GM19238 (cell line): ENCODE results near the gene PRKAG2.
"Not testable (repeated sequence)": the region's sequence is repeated elsewhere in the genome, so short reads cannot be mapped to it uniquely, and the experiment has no call there.

ENCODE experiments used
- DNase-seq: peaks from one replicate; pipeline ENCODE4 v3.0.0; 2011; ENCODE audit warnings: low spot score; ENCODE audit not compliant: insufficient read length

PRKAG2 gene

DNA sequence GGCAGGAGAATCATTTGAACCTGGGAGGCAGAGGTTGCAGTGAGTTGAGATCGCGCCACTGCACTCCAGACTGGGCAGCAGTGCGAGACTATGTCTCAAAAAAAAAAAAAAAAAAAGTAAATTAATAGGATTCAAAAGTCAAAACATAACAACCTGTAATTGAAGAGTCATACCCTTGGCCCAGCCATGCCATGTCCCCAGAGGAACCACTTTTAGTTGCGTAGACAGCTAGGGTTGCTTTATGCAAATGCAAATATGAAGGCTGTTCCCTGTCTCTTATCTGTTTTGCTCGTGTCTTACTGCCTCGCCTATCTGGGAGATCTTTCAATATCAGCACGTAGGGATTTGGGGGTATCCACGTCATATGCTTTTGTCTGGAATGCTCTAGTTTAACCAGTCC is 73.1 kb downstream of the PRKAG2 start:
- no peak for DNase-seq

DNA sequence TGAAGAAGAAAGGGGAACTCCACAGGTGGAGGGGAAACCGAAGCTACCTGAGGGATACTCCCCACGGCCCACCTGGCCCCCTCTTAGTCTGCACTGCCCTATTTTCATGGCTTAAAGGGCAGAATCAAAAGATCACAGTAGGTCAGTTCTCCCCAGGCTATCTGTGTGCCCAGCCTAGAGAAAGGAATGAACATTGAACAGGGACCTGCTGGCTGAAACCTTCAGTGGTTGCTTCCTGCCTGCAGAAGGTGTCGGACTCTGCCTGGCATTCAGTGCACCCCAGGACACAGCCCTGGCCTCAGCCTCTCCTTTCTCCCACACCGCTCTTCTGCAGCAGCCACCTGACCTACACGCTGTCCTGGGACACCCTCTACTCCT is 74.5 kb downstream of the PRKAG2 start:
- no peak for DNase-seq

GRCh38 chr7:151801782-151802468 is 75.0 kb downstream of the PRKAG2 start:
- DNase-seq: no peak

DNA sequence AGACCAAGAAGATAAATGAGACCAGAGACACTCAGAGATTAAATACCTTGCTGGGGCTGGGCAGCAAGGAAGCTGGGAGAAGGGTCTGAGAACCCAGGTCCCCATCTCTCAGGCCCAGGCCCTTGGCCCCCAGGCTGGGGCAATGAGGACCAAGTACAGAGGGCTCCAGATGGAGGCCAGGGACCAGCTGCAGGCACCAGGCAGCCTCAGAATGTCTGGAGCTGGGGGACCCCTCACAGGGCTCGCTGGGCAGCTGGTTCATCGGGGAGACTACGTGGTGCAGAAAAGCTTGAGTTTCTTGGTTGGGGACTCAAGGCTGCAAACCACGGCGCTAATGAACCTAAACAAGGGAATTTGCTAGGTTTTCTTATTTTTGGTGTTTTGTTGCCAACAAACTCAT is 75.6 kb downstream of the PRKAG2 start:
- no peak for DNase-seq

GRCh38 chr7:151800861-151801260 is 76.1 kb downstream of the PRKAG2 start:
- no peak for DNase-seq

DNA sequence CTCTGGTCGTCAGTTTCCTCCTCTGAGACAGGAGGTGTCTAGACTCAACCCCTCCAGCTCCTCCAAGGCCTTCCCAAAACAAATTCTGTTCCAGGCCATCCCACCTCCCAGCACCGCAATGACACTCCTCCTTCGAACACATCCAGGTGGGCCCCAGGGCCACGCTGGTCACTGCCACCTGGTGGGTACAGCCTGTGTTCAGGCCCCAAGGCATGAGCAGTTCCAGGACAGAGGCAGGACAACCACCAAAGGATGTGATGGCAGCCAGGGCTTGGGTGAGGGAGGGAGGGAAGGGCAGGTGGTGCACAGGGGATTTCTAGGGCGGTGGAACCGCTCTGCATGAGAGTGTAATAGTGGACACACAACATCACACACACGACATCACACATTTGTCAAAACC is 76.5 kb downstream of the PRKAG2 start:
- no peak for DNase-seq

DNA sequence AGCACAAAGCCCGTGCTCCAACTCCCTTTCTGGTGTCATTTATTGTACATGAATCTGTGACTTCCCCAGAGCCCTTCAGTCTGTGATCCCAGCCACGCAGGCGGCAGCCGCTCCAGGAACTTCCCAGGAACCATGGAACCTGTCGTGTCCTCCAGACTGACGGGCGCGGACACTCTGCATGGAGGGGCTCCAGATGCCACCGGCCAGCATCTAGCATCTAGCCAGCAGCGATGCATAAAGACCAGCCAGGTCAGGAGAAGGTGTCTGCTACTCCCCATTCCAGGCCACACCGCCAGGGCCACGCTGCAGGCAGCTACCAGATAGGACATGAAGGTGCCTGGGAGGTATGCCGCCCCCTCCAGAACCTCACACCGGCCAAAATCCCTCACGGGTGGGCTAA is 77.4 kb downstream of the PRKAG2 start:
- DNase-seq: no peak

DNA sequence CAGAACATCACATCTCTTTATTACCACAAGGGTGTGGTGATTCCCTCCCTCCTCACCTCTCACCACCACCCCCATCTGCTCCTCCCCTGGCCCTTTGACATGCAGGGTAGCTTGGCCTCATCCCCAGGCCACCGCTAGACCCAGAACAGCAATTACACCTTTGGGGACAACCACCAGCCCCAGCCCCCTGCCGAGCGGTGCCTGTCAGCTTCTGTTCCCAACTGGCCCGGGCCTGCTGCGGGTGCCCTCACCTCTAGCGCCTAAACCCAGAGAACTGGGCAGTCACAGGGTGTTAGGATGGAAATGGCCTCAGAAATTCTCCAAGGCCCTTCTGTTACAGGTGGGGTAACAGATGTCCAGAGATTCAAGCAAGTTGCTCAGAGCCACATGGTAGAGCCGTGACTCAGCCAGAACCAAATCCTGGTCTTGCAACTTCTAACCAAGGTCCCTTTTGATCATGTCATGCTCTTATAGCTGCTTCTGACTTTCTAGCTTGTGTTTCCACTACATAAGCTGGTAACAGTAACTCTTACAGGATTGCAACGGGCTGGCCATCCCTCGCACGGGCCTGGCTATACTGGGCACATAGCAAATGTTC is 78.0 kb downstream of the PRKAG2 start:
- no peak for DNase-seq

- DNase-seq: not testable (repeated sequence)
Observed at GRCh38 chr7:151797667-151798307, 79.1 kb downstream of the PRKAG2 start.

DNA sequence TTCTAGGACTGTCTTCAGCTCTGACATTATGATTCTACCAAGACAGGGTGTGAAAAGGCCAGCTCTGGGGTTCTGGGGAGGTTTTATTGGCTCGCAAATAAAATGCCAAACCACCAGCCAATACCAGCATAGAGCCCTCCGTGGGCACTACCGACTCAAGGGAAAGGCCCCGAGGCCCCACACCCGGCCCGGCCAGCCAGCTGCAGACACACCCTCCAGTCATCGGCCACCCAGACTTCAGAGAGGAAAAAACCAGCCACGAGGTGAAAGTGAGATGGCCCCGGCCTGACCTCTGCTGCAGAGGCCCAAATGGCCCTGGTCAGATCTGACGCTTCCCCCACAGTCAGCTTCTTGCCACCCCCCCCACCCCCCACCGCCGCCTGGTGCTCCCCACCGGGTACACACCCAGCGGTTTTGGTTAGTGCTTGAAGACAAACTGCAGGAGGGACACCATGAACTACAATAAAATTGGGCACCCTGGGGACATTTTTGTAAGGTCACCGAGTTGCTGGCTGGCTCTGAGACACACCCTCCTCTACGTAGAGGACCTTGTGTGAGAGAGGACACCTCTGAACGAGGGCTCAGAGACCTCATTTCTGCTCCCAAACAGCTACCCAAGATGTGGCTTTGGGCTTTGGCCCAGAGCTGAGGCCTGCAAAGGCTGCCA is 79.9 kb downstream of the PRKAG2 start:
- no peak for DNase-seq

DNA sequence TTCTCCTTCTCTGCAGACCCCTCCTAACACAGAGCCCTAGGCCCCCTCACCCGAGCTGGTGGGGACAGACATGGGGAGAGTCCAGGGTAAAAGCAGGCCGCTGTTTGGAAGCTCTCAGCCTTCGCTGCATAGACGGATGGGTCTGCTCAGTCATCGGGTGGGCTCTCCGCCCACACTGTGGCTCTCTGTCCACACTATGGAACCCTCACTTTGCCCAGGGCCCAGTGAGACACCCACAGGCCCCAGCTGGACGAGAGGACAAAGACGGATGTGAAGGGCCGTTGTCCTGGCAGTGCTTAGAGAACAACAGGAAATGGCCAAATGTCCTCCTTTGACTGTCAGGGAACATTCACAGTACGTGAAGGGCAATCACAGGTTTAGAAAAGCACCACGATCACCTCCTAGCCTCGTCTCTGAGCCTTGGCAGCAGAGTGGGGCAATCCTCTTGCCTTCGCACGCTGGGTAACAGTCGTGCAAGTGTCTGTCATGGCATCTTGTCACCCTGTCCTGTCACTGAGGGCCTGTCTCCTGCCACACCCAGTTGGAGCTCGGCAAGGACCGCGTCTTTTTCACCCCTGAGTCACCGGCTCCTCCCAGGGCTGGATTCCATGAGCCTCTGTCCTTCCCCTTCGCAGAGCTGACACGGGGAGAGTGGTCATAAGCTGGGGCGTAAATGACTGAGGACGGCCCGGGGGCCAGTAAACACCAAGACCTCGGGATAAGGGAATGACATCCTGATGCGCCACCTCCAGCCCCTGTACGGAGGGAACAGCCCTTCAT is 80.6 kb downstream of the PRKAG2 start:
- no peak for DNase-seq

DNA sequence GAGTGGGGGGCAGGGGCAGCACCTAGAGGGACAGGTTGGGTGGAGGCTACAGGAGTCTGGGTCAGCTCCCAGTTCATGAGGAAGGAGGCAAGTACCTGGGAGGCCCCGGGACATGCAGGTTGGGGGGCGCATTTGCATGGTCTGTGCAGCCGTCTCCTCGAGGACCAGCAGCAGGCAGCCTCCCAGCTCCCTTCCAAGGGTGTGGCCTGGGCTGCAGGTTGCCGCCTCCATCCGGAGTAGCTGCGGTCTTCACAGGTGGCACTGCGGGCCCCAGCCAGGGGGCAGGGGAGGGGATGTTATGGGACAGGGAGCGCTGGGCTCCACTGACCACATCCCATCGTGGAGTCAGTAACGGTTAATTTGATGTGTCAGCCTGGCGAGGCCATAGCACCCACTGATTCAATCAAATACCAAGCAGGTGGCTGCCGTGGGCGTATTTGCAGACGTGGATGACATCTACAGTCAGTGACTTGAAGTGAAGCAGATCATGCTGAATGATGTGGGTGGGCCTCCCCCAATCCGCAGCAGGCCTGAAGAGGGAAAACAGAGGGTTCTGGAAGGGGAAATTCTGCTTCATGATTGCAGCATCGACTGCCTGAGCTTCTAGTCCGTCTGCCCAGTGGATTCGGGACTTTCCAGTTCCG is 81.6 kb downstream of the PRKAG2 start:
- DNase-seq: no peak

DNA sequence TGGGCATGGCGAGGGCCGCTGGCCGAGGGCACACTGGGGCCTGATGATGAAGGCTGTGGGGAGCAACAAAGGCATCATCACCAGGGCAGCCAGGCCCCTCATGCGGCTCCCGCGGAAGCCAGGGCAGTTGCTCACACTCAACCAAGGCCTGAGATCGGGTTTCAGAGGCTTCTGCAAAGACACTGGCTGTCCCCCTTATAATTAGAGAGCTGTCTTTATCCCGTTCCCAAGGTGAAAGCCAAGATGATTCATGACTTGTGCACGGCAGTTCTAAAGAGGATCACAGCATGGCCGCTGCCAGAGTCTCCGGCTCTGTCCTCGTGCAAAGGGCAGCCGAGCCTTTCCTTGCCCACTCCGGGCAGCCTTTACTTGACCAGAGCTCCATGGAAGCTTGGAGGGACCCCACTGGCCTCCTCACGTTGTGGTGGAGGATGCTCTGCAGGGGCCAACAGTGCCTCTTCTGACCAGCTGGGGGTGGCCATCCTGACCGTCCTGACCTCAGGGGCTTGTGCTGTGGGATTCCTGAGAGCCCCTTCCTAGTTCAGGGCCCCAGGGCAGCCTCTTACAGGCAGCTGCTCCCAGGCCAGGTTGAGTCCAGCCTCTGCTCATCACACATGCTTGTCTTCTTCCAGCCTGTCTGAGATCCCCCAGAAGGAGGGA is 82.3 kb downstream of the PRKAG2 start:
- no peak for DNase-seq

DNA sequence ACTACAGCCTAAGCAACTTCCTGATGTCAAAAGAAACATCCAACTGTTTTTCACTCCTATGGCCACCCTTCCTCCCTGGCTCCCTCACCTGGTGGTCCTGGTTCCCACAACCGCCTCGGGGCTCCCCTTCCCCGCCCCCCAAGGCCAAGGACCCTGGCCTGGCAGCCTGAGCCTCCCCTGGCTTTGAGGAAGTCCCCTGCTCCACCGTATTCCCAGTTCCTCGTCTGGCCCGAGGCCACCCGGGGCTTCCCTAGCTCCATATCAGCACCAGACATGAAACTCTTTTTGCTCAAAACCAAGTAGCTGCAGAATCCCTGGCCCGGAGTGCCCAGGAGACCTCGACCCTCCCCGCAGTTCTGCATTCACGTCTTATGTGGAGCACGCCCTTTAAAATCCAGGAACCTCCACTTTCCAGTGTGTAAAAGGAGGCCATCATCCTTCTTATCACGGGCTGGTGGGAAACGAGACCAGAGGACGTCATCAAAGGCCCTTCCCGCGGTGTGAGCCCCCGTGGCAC is 82.9 kb downstream of the PRKAG2 start:
- DNase-seq: no peak

DNA sequence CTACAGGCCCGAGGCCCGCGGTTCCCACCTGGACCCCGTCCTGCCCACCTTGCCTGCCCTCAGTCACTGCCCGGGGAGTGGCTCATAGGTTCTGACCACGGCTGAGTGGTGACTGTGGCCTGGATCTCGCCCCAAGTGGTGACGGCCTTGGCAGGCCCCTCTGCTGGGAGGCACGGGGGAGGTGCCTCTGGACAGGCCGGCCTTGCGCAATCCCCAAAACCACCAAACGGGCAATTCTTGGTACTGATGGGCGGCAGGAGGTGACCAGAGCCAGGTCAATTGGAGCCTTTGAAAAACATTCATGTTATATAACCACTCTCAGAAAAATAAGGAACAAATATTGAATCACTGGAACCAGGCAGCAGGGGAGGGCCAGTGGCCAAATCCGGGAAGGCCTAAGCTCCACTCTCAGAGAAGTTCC is 83.4 kb downstream of the PRKAG2 start:
- no peak for DNase-seq

DNA sequence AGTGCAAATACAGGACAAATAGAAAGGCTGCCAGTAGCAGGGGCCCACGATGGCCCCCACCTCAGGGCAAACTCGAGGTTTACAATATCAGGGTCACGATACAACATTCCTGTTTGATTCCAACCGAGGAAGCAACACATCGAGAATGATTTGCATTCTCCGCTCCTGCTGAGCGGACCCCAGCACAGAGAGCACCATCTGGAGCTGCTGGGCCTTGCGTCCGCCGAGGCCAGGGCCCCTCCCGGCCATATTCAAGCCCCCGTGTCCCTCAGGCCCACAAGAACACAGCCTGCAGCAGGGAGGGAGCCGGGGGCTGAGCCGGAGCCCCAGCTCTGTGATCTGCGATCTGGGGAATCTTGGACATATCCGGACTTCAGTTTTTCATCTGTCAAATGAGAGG is 84.3 kb downstream of the PRKAG2 start:
- no peak for DNase-seq

DNA sequence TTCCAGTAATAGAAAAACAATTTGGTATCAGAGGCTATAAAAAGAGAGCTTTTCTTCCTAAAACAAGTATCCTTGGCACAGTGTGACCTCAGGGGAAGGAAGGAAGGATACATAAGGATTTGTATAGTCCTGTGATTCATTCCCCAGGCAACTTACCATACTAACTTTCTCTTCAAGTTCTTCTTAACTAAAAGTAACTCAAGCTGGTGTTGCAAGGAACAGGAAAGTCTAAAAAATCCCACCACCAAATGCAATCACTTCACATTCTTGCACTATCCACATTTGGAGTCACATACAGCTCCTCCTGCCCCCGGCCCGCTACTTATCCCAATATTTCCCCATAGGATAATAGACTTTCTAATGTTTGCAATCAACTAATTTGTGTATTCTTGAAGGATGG is 84.8 kb downstream of the PRKAG2 start:
- no peak for DNase-seq

DNA sequence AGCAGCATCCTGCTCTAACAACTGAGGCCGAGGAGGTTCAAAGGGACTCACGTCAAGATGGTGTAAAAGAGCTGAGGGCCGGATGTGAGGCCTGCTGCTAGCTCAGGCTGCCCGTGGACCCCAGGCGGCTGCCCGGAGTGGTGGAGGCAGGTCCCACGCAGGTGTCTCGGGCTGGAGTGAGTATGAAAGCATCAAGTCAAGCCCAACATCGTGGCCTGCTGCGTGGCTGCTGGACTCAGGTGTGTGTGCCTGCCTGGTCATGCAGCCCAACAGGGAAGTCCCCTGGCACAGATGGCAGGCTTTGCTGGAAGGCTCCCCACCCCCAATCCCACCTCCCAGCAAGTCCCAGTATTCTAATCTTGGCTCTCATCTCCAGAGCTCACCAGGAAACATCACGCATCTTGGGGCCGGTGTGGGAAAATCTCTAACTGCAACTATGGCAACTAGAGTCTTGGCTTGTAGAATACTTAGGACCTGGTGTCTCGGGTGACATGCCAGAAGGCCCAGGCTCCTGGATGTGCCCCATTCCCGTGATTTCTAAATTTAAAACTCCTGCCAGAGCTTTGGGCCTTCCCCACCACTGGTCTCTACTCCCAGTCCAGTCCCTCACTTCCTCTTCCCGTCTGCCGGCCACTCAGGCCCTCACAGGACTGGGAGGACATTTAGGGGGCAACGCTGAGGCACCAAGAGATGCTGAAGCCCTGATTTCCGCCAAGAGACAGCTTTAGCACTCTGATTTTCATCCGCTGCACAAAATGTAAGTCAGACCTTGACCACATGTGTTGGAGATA is 85.9 kb downstream of the PRKAG2 start:
- DNase-seq: no peak

DNA sequence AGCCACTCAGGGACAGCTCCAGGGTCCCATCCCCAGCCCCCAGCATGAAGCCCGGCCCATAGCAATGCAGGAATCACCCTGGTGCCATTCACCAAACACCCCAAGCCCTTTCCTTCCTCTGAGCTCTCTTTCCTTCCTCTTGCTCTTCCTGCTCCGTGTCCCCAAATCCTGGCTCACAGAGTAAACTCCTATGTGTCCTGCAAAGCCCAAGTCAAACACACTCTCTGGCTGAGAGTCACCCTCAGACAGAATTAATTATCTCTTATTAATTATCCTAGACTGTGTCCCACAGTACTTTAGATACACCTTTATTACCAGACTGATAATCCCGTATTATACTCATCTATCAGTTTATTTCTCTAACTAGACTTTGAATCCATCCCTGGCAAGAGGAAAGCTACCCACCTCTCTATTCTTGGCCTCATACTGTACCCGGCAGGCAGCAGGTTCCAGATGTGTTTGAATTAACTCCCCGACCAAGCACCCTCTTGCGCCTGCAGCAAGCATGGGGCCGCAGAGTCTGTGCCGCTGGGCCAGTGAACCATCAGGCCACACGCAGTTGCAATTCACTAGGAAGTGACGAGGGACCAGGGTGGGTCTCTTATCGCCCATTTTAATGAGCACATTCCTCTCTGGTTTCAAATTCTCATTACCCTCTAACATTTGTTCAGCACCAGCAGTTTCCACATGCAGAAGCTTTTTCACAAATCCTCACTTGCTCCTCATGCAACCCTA is 86.7 kb downstream of the PRKAG2 start:
- DNase-seq: no peak
